H1 (cell line): ENCODE results near the gene EXD2. TPM values are rescaled to one million over a fixed set of nuclear protein-coding genes. Genes with fewer than 3 reads are reported as not detected.
"Not testable (repeated sequence)": the region's sequence is repeated elsewhere in the genome, so short reads cannot be mapped to it uniquely, and the experiment has no call there.

ENCODE experiments used
- CTCF ChIA-PET: fragments of 300-600 bp; sonication (Branson Sonifier 250); formaldehyde crosslinking; loops from one replicate; lab custom pipeline; 2021; ENCODE audit not compliant: partially characterized antibody; lab: Charles Lee
- POLR2A ChIA-PET: fragments of 300-600 bp; sonication (Branson Sonifier 250); formaldehyde crosslinking; loops from one replicate; lab custom pipeline; 2021; ENCODE audit warnings: inconsistent platforms; ENCODE audit not compliant: partially characterized antibody; lab: Charles Lee
- DNase-seq, 2 experiments: peaks; one replicate each; pipeline versions ENCODE4 v3.0.0 to v3.0.0-alpha.2; 2010 to 2022; ENCODE audit warnings: low spot score in 2 of 2, low read depth in 1 of 2, mixed read lengths in 1 of 2
- FAIRE-seq: peaks from 2 replicates; lab custom pipeline; 2011; peaks lifted over from hg19 to GRCh38; lab: Jason Lieb, UNC
- H2AFZ ChIP-seq: 2 replicates; pipeline ENCODE4 v1.8.1; 2012; ENCODE audit warnings: low read length, inconsistent platforms
- H2AK5ac ChIP-seq: 2 replicates; pipeline ENCODE4 v1.6.1; 2013; ENCODE audit warnings: low read depth, low read length
- H2BK120ac ChIP-seq: replicated peaks from 2 replicates; pipeline ENCODE3; 2013; ENCODE audit warnings: low read depth, low read length, inconsistent platforms
- H2BK12ac ChIP-seq: 2 replicates; pipeline ENCODE4 v1.6.1; 2013; ENCODE audit warnings: low read depth, low read length
- H2BK15ac ChIP-seq: 2 replicates; pipeline ENCODE4 v1.6.1; 2013; ENCODE audit warnings: low read length
- H2BK20ac ChIP-seq: 2 replicates; pipeline ENCODE4 v1.6.1; 2013; ENCODE audit warnings: low read length
- H2BK5ac ChIP-seq: 2 replicates; pipeline ENCODE4 v1.6.1; 2013; ENCODE audit warnings: low read depth, low read length
- H3K14ac ChIP-seq: 2 replicates; pipeline ENCODE4 v1.6.1; 2013; ENCODE audit warnings: inconsistent platforms; ENCODE audit not compliant: insufficient read length
- H3K18ac ChIP-seq: 2 replicates; pipeline ENCODE4 v1.6.1; 2013; ENCODE audit warnings: low read length; ENCODE audit errors: extremely low read depth
- H3K23ac ChIP-seq: 2 replicates; pipeline ENCODE4 v1.6.1; 2013; ENCODE audit warnings: inconsistent platforms; ENCODE audit not compliant: insufficient read length
- H3K23me2 ChIP-seq: 2 replicates; pipeline ENCODE4 v1.6.1; 2013; ENCODE audit warnings: low read depth, low read length
- H3K27ac ChIP-seq: 2 replicates; pipeline ENCODE4 v1.6.1; 2011; ENCODE audit warnings: low read depth, low read length, inconsistent platforms
- H3K27me3 ChIP-seq, 4 experiments: replicated peaks in 1 of 4; 1 replicate in 1 of 4; 2 replicates in 3 of 4; pipeline versions ENCODE4 v1.6.1 to v1.8.1; 2011 to 2013; ENCODE audit warnings: low read length in 3 of 4, mild to moderate bottlenecking in 3 of 4, inconsistent platforms in 2 of 4, mixed read lengths in 2 of 4, moderate library complexity in 1 of 4; ENCODE audit not compliant: control insufficient read depth in 3 of 4, insufficient read depth in 3 of 4; ENCODE audit errors: extremely low read depth in 1 of 4
- H3K36me3 ChIP-seq, 4 experiments: 2 replicates each; pipeline versions ENCODE4 v1.6.1 to v1.8.1; 2011 to 2013; ENCODE audit warnings: mild to moderate bottlenecking in 4 of 4, low read length in 3 of 4, moderate library complexity in 2 of 4, control low read depth in 1 of 4, inconsistent platforms in 1 of 4; ENCODE audit not compliant: insufficient read depth in 4 of 4, control insufficient read depth in 2 of 4
- H3K4ac ChIP-seq: replicated peaks from 2 replicates; pipeline ENCODE3; 2013; ENCODE audit warnings: low read length, low read depth, mixed read lengths, inconsistent platforms; ENCODE audit not compliant: insufficient read length
- H3K4me1 ChIP-seq, 4 experiments: replicated peaks in 1 of 4; 1 replicate in 1 of 4; 2 replicates in 3 of 4; pipeline versions ENCODE4 v1.6.1 to v1.8.1; 2011 to 2013; ENCODE audit warnings: low read length in 3 of 4, inconsistent platforms in 2 of 4, mixed read lengths in 1 of 4; ENCODE audit not compliant: insufficient read depth in 4 of 4, control insufficient read depth in 3 of 4
- H3K4me2 ChIP-seq, 2 experiments: 2 replicates each; pipeline versions ENCODE4 v1.6.1 to v1.8.1; 2011 to 2013; ENCODE audit warnings: low read depth in 2 of 2, low read length in 2 of 2, control low read depth in 1 of 2, inconsistent platforms in 1 of 2, mild to moderate bottlenecking in 1 of 2; ENCODE audit not compliant: insufficient read depth in 1 of 2
- H3K4me3 ChIP-seq, 4 experiments: fragments of 200-600, 300-600 bp in 1 of 4; sonication (generic), shearing (Covaris generic), sonication (Bioruptor Twin) in 1 of 4; 2 replicates each; pipeline versions ENCODE4 v1.5.1 to v1.8.1; 2011 to 2016; ENCODE audit warnings: low read length in 4 of 4, low read depth in 3 of 4, control low read depth in 2 of 4, inconsistent platforms in 2 of 4, mild to moderate bottlenecking in 2 of 4, mixed read lengths in 1 of 4, moderate library complexity in 1 of 4; ENCODE audit not compliant: insufficient read depth in 2 of 4; ENCODE audit errors: extremely low read depth in 1 of 4
- H3K56ac ChIP-seq: replicated peaks from 2 replicates; pipeline ENCODE3; 2013; ENCODE audit warnings: low read depth, mild to moderate bottlenecking, mixed read lengths, low read length, inconsistent platforms; ENCODE audit not compliant: insufficient read length
- H3K79me1 ChIP-seq: 2 replicates; pipeline ENCODE4 v1.6.1; 2013; ENCODE audit warnings: low read depth, low read length, control low read depth
- H3K79me2 ChIP-seq, 2 experiments: 2 replicates each; pipeline versions ENCODE4 v1.6.1 to v1.8.1; 2012 to 2013; ENCODE audit warnings: low read length in 2 of 2, mild to moderate bottlenecking in 2 of 2, inconsistent platforms in 1 of 2; ENCODE audit not compliant: insufficient read depth in 2 of 2, control insufficient read depth in 1 of 2
- H3K9ac ChIP-seq, 4 experiments: replicated peaks in 1 of 4; 1 replicate in 1 of 4; 2 replicates in 3 of 4; pipeline versions ENCODE4 v1.6.1 to v1.8.1; 2011 to 2013; ENCODE audit warnings: low read depth in 3 of 4, low read length in 3 of 4, control low read depth in 2 of 4, mild to moderate bottlenecking in 2 of 4, moderate library complexity in 2 of 4, inconsistent platforms in 1 of 4; ENCODE audit errors: extremely low read depth in 1 of 4
- H3K9me3 ChIP-seq, 2 experiments: 2 replicates each; pipeline versions ENCODE4 v1.6.1 to v1.8.1; 2012 to 2013; ENCODE audit warnings: mild to moderate bottlenecking in 2 of 2, moderate library complexity in 2 of 2, control low read depth in 1 of 2, inconsistent platforms in 1 of 2, low read depth in 1 of 2, low read length in 1 of 2, mixed read lengths in 1 of 2; ENCODE audit not compliant: insufficient read depth in 2 of 2
- H4K20me1 ChIP-seq, 2 experiments: replicated peaks in 1 of 2; 2 replicates each; pipeline versions ENCODE3 to v1.8.1; 2011 to 2013; ENCODE audit warnings: inconsistent platforms in 2 of 2, low read length in 2 of 2, mild to moderate bottlenecking in 1 of 2; ENCODE audit not compliant: insufficient read depth in 2 of 2, control insufficient read depth in 1 of 2
- H4K5ac ChIP-seq: 2 replicates; pipeline ENCODE4 v1.6.1; 2013; ENCODE audit warnings: low read length, low read depth, mixed read lengths, inconsistent platforms; ENCODE audit not compliant: insufficient read length
- H4K8ac ChIP-seq: 2 replicates; pipeline ENCODE4 v1.8.0; 2013; ENCODE audit warnings: mild to moderate bottlenecking, moderate library complexity, low read length, inconsistent platforms; ENCODE audit not compliant: insufficient read depth; ENCODE audit errors: extremely low read depth
- H4K91ac ChIP-seq: replicated peaks from 2 replicates; pipeline ENCODE3; 2013; ENCODE audit warnings: low read length, mixed read lengths, inconsistent platforms; ENCODE audit not compliant: insufficient read length
- BACH1 ChIP-seq: IDR thresholded peaks from 2 replicates; pipeline ENCODE4 v1.6.1; 2012; ENCODE audit warnings: low read length, improper control_type of control experiment
- CEBPB ChIP-seq: IDR thresholded peaks from 2 replicates; pipeline ENCODE4 v1.6.1; 2012; ENCODE audit warnings: low read depth, low read length
- RBBP5 ChIP-seq: IDR thresholded peaks from 2 replicates; pipeline ENCODE4 v1.7.1; 2012; ENCODE audit warnings: low read depth, mild to moderate bottlenecking, inconsistent platforms, low read length, moderate library complexity, borderline replicate concordance
- RFX5 ChIP-seq: IDR thresholded peaks from 2 replicates; pipeline ENCODE4 v1.6.1; 2011; ENCODE audit warnings: low read depth, low read length, improper control_type of control experiment, borderline replicate concordance
- SIX5 ChIP-seq: IDR thresholded peaks from 2 replicates; pipeline ENCODE4 v1.6.1; 2011; ENCODE audit warnings: mild to moderate bottlenecking, low read depth, low read length
- SRF ChIP-seq: IDR thresholded peaks from 2 replicates; pipeline ENCODE4 v1.6.1; 2011; ENCODE audit warnings: mild to moderate bottlenecking, low read depth, low read length, moderate library complexity
- WGBS, 2 experiments: shearing (Covaris generic) in 1 of 2; methylation state at CpG; one replicate each; pipeline versions ENCODE4 v1.1.6 to v1.1.7; 2013 to 2015; ENCODE audit warnings: low lambda C conversion rate in 2 of 2, mixed read lengths in 2 of 2, inconsistent platforms in 1 of 2, low coverage in 1 of 2, missing lambda C conversion rate in 1 of 2; ENCODE audit not compliant: insufficient replicate concordance in 2 of 2, insufficient coverage in 1 of 2, insufficient read length in 1 of 2; ENCODE audit errors: extremely low coverage in 1 of 2, missing lambda C conversion rate in 1 of 2; 5-methylcytosine and 5-hydroxymethylcytosine counted together
- polyA plus RNA-seq, 7 experiments: library from polyadenylated mRNA; depleted of rRNA in 3 of 7; stranded (reverse) in 5 of 7; unstranded in 2 of 7; fragments of >200 nt in 5 of 7; fragments of 200-250 nt in 2 of 7; gene quantifications; 1 replicate in 5 of 7; 2 replicates in 1 of 7; 4 replicates in 1 of 7; pipeline versions ENCODE4 v1.2.1 to v1.2.3, GENCODE V29; 2011 to 2013; ENCODE audit warnings: missing spikeins in 2 of 7, mixed read lengths in 2 of 7
- total RNA-seq: library from RNA; stranded (reverse); fragmentation: NEBNext Ultra II Directional; extraction: Animal tissue kit (Norgen Biotek cat#: 25700); gene quantifications from 2 replicates; pipeline ENCODE4 v1.2.1, GENCODE V29; 2021
- TF ChIP-seq, protein P1 (sequence below): IDR thresholded peaks from 2 replicates; pipeline ENCODE4 v1.6.1; 2012; ENCODE audit warnings: inconsistent platforms

The EXD2 gene
- total and polyA plus RNA-seq, 2 of the 8 experiments (the other 6 are each of a cell fraction or from before 2014, with no cell fraction given), result 11.9 to 25.9 TPM

- no peak for TF ChIP-seq BACH1
- no peak for TF ChIP-seq RFX5
- TF ChIP-seq, protein P1, sequence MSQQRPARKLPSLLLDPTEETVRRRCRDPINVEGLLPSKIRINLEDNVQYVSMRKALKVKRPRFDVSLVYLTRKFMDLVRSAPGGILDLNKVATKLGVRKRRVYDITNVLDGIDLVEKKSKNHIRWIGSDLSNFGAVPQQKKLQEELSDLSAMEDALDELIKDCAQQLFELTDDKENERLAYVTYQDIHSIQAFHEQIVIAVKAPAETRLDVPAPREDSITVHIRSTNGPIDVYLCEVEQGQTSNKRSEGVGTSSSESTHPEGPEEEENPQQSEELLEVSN, result no peak
- TF ChIP-seq SRF, result no peak
- no peak for TF ChIP-seq CEBPB
- TF ChIP-seq SIX5, result no peak
- TF ChIP-seq RBBP5, result no peak
These were observed 98.7 kb downstream of the EXD2 start (continued) for GRCh38 chr14:69289811-69290520.

DNA sequence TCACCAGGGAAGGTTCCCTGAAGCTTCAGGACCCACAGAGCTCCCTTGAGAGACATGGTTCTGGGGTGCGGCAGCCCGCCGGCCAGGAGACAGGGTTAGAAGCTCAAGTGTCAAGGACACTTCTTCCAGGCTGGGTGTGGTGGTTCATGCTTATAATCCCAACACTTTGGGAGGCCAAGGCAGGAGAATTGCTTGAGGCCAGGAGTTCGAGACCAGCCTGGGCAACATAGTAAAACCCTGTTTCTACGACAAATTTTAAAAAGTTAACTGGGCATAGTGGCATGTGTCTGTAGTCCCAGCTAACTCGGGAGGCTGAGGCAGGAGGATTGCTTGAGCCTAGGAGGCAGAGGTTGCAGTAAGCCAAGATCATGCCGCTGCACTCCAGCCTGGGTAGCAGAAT is 99.6 kb downstream of the EXD2 start:
- H2BK20ac ChIP-seq, H3K4ac ChIP-seq, H3K4me1 ChIP-seq, FAIRE-seq, H2BK120ac ChIP-seq, H3K4me2 ChIP-seq, H3K9ac ChIP-seq, H2AFZ ChIP-seq, H4K8ac ChIP-seq, H4K20me1 ChIP-seq, H2BK15ac ChIP-seq, H3K79me2 ChIP-seq, H3K36me3 ChIP-seq, H3K79me1 ChIP-seq, H4K91ac ChIP-seq, H3K27me3 ChIP-seq, H2BK12ac ChIP-seq, H3K23ac ChIP-seq, H3K4me3 ChIP-seq, H2BK5ac ChIP-seq, H3K27ac ChIP-seq, H4K5ac ChIP-seq, H3K56ac ChIP-seq, H3K18ac ChIP-seq, H3K14ac ChIP-seq, H3K9me3 ChIP-seq, H2AK5ac ChIP-seq, H3K23me2 ChIP-seq: not testable (repeated sequence)
- peak in 1 of 2 experiments; percentile 20 for DNase-seq
- ChIA-PET CTCF (interaction anchor here (1.2 to 5.3 kb wide), 9 partner anchors 8 to 106 kb away, joined by 4 to 38 read pairs (median 8); partner anchors contain the start of gene GALNT16), POLR2A (interaction anchor here (0.6 kb wide), 1 partner anchor 103 kb away, joined by 3 read pairs; no protein-coding TSS in a partner anchor)
- WGBS, 2 experiments, result 95% methylated on average over 7 of the region's 7 CpGs; no CpG with 5 or more reads in 1 of the 2 experiments
